Spleen (tissue), 11 donors: ENCODE measurements around the gene TTLL8. TPM values are rescaled to one million over a fixed set of nuclear protein-coding genes. Genes with fewer than 3 reads are reported as not detected.

Experiments used
- DNase-seq: peaks from one replicate; pipeline ENCODE4 v3.0.0-alpha.2; 2020
- H3K27ac ChIP-seq, 8 donors: fragments of 200-600 bp; sonication (generic) in 7 of 8; 1 replicate in 4 of 8; 2 replicates in 4 of 8; pipeline versions ENCODE4 v1.5.0 to v1.8.0; 2016 to 2021; ENCODE audit warnings: inconsistent platforms in 4 of 8, mild to moderate bottlenecking in 4 of 8, moderate library complexity in 1 of 8
- H3K27me3 ChIP-seq, 7 donors: fragments of 200-600 bp; sonication (generic) in 6 of 7; replicated peaks in 1 of 7; 1 replicate in 4 of 7; 2 replicates in 3 of 7; pipeline versions ENCODE4 v1.5.0 to v1.8.0; 2016 to 2021; ENCODE audit warnings: inconsistent platforms in 3 of 7, mild to moderate bottlenecking in 1 of 7
- H3K36me3 ChIP-seq, 6 donors: fragments of 200-600 bp; sonication (generic) in 5 of 6; 1 replicate in 4 of 6; 2 replicates in 2 of 6; pipeline versions ENCODE4 v1.5.0 to v1.8.0; 2016 to 2021; ENCODE audit warnings: inconsistent platforms in 2 of 6
- H3K4me1 ChIP-seq, 6 donors: fragments of 200-600 bp; sonication (generic) in 5 of 6; 1 replicate in 3 of 6; 2 replicates in 3 of 6; pipeline versions ENCODE4 v1.5.0 to v1.8.0; 2016 to 2021; ENCODE audit warnings: inconsistent platforms in 3 of 6
- H3K4me3 ChIP-seq, 8 donors: fragments of 200-600 bp; sonication (generic) in 7 of 8; 1 replicate in 4 of 8; 2 replicates in 4 of 8; pipeline versions ENCODE4 v1.5.0 to v1.8.0; 2016 to 2021; ENCODE audit warnings: inconsistent platforms in 4 of 8, mild to moderate bottlenecking in 4 of 8, moderate library complexity in 2 of 8
- H3K9me3 ChIP-seq, 8 donors: fragments of 200-600 bp; sonication (generic) in 7 of 8; 1 replicate in 4 of 8; 2 replicates in 4 of 8; pipeline versions ENCODE4 v1.5.0 to v1.8.0; 2016 to 2021; ENCODE audit warnings: inconsistent platforms in 4 of 8
- POLR2A ChIP-seq, 3 donors: fragments of 450-650 bp; IDR thresholded peaks; one replicate each; pipeline ENCODE4 v1.5.1; 2017; ENCODE audit warnings: antibody characterized with exemption in 3 of 3, mild to moderate bottlenecking in 1 of 3
- POLR2AphosphoS5 ChIP-seq, 3 donors: sonication (generic); formaldehyde crosslinking; IDR thresholded peaks; one replicate each; pipeline ENCODE4 v1.5.1; 2017; ENCODE audit warnings: antibody characterized with exemption in 3 of 3
- WGBS, 5 donors: extraction: QIAGEN DNeasy Blood & Tissue Kit in 3 of 5; methylation state at CpG; one replicate each; pipeline versions ENCODE4 v1.1.5 to v1.1.7; 2013 to 2018; 5-methylcytosine and 5-hydroxymethylcytosine counted together
- intact Hi-C: fragments of 100-400 bp; cut with DNase I; formaldehyde crosslinking; loops from one replicate; pipeline ENCODE4 v1.15.0; 2023; ENCODE audit warnings: low total_unique reads
- polyA plus RNA-seq, 3 donors: library from polyadenylated mRNA; stranded (reverse); fragments of 200-250 nt; gene quantifications; one replicate each; pipeline ENCODE4 v1.2.1, GENCODE V29; 2013
- total RNA-seq, 7 donors: library from RNA; depleted of rRNA in 3 of 7; stranded (reverse); fragments of >200 nt in 3 of 7; fragmentation: NEBNext Ultra II Directional in 4 of 7; extraction: Animal tissue kit (Norgen Biotek cat#: 25700) in 4 of 7; gene quantifications; one replicate each; pipeline versions ENCODE4 v1.1.0 to v1.2.1, GENCODE V29; 2016 to 2021
- TF ChIP-seq, protein P1 (sequence below), 11 experiments: fragments of 200-600 bp in 7 of 11; fragments of 450-650 bp in 4 of 11; sonication (generic) in 4 of 11; IDR thresholded peaks in 8 of 11; conservative IDR thresholded peaks in 3 of 11; 1 replicate in 7 of 11; 2 replicates in 4 of 11; pipeline versions ENCODE4 v1.4.0 to v1.8.0; 2016 to 2021; ENCODE audit warnings: antibody characterized with exemption in 11 of 11, inconsistent platforms in 4 of 11, mild to moderate bottlenecking in 1 of 11
- donor health status: healthy with polysubstance abuse.
- donor health status: DM: no; HTN: no; CAD: no; lungs with moderate emphysema.
- donor health status: DM: no; HTN: no; CAD: no.
- donor health status: Bipolar disorder and iron deficiency.
- donor health status: healthy.
- donor health status: DM: no; HTN: no; CAD: no.
- donor health status: DM: yes; HTN: yes; CAD: no.

Gene TTLL8
- total and polyA plus RNA-seq, 10 donors = not detected

DNA sequence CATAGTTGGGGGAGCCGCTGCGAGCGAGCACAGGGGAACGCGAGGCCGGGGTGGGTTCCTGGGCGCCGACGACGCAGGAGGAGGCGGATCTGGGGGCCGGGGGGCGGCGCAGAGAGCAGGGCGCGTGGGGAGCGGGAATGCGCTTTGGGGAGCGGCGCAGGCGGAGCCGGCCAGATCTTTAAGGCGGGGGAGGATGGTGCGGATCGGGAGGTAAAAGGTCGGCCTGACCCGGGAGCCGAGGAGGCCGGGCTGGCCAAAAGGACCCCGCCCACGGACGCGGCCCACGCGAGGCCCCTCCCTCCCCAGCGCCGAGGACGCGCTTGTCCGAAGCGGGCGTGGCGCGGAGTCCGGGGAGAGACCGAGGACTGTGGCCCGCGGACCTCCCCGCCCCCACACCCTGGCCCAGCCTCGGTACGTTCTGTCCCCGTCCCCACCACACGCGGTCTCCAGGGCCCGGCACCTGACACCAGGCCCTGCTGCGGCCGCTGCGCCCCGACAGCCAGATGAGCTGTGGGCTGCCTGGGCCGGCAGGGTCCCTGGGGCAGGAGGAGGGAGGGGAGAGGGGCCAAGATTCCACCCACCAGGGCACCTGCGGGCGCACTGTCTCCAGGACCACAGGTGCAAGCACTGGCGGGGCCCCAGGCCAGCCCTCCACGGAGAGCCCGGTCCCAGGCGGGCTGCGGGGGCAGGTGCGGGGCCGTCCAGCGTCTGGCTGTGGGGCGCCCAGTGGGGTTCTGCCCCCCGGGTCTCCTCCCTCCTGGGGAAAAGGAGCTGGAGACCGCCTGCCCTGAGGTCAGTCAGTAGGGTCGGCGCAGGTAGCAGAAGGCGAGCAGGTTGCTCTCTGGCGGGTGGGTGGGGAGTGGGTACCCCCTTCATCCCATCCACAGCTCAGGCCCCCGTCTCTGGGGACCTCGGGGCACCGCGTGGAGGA, 86.6 kb downstream of the TTLL8 start:
- Histone ChIP-seq H3K4me1 (peaks cover 23 to 73% (median 63%) of the 10 kb centered on the region in 6 donors), H3K27ac (peak overlapping the region; percentile 74 to 99 (median 84)), H3K36me3 (no peaks in the 10 kb centered on the region), H3K27me3 (peaks cover 0 to 12% (median 0%) of the 10 kb centered on the region in 7 donors), H3K4me3 (peak overlapping the region; percentile 30 to 70 (median 43)), H3K9me3 (no peaks in the 10 kb centered on the region)
- peak; percentile 94 for DNase-seq
- 2 to 8% (median 8%) methylated on average over 26 to 81 of the region's 81 CpGs for WGBS, 5 donors
- intact Hi-C loops = loop anchor here (5.0 kb wide), 1 partner anchor 39 kb away; no protein-coding TSS in a partner anchor
- peak; percentile 31 to 70 (median 52) for TF ChIP-seq POLR2AphosphoS5 (IDR thresholded peaks at IDR 0.05)
- TF ChIP-seq, protein P1, sequence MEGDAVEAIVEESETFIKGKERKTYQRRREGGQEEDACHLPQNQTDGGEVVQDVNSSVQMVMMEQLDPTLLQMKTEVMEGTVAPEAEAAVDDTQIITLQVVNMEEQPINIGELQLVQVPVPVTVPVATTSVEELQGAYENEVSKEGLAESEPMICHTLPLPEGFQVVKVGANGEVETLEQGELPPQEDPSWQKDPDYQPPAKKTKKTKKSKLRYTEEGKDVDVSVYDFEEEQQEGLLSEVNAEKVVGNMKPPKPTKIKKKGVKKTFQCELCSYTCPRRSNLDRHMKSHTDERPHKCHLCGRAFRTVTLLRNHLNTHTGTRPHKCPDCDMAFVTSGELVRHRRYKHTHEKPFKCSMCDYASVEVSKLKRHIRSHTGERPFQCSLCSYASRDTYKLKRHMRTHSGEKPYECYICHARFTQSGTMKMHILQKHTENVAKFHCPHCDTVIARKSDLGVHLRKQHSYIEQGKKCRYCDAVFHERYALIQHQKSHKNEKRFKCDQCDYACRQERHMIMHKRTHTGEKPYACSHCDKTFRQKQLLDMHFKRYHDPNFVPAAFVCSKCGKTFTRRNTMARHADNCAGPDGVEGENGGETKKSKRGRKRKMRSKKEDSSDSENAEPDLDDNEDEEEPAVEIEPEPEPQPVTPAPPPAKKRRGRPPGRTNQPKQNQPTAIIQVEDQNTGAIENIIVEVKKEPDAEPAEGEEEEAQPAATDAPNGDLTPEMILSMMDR (IDR thresholded peaks at IDR 0.05 in 8 of 11, conservative IDR thresholded peaks at IDR 0.05 in 3 of 11) = no peak

DNA sequence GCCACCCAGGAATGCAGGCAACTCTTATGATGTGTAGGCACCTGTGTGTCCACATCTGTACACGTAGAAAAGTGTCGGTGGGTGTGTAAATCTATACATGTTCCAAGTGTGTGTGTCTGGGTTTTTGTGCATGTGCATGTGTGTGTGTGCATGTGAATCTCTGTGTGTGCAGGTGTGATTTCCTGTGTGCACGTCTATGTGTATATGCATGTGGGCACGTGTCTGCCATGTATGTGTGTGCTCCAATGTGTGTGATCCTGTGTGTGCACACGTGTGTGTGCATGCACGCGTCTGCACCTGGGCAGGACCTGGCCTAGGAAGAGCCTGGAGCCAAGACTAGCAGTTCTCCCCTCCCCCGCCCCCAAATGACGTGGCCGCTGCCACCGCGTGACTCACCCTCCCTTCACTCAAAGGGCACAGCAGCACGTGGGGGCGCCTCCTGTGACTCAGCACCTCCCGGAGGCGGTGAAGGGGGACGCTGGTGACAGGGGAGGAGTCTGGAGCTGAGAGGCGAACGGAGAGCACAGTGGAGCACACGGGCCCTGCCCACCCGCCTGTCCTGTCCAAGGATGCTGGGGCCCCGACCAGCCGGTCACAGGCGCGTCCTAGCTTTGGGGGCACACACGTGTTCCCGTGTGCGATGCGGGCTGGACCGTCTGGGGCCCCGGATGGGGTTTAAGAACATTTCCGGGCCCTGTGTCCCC, 87.4 kb downstream of the TTLL8 start:
- H3K4me1 ChIP-seq = peaks cover 29 to 73% (median 63%) of the 10 kb centered on the region in 6 donors
- 7 to 25% (median 8%) methylated on average over 8 to 32 of the region's 32 CpGs for WGBS, 5 donors
- no peaks in the 10 kb centered on the region for H3K9me3 ChIP-seq
- TF ChIP-seq POLR2AphosphoS5 (IDR thresholded peaks at IDR 0.05) = peak; percentile 94 to 96 (median 94)
- TF ChIP-seq POLR2A (IDR thresholded peaks at IDR 0.05) = peak; percentile 48 to 61 (median 51)
- TF ChIP-seq, protein P1 (IDR thresholded peaks at IDR 0.05 in 8 of 11, conservative IDR thresholded peaks at IDR 0.05 in 3 of 11) = peak in 1 of 11 experiments; percentile 19
- DNase-seq = peak; percentile 96
- H3K27ac ChIP-seq = peak overlapping the region; percentile 74 to 99 (median 84)
- peak overlapping the region; percentile 30 to 70 (median 43) for H3K4me3 ChIP-seq
- intact Hi-C loops = loop anchor here (5.0 kb wide), 1 partner anchor 38 kb away; no protein-coding TSS in a partner anchor
- peaks cover 0 to 12% (median 0%) of the 10 kb centered on the region in 7 donors for H3K27me3 ChIP-seq
- H3K36me3 ChIP-seq = peaks cover 0 to 4% (median 0%) of the 10 kb centered on the region in 6 donors

DNA sequence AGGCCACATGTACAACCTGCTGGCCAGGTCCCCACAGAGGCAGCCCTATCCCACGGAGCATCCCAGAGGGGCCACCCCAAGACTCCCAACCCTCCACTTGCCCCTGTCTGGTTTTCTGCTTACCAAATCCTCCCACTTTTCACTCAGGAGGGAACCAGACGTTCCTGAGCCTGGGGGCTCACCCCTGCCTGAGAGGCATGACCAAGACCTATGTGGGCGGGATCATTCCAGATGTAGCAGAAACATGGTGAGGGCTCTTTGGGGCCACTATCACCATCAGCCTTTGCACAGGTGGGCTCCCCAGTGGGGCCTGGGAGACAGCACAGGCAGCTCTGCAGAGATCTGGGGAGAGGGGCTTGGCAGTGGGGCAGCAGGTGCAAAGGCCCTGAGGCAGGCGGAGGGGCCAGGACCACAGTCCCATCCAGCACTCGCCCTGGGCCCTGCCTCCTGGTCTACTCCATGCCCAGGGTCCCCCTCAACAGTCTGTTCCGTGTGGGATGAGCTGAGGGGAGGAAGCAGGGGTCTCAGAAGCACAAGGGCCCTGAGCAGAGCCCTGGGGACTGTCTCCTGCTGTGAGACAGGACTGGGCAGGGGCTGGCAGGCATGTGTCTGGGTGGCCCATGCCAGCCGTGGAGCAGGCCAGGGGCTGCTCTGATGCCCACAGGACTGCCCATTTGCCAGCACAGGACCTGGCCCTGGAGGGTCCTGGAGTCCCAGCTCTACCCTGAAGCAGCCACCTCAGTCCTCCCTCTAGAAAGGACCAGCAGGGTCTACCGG, 88.2 kb downstream of the TTLL8 start:
- peak overlapping the region in 7 of 8 donors; percentile 14 to 99 (median 87) for H3K27ac ChIP-seq
- peaks cover 0 to 11% (median under 1%) of the 10 kb centered on the region in 6 donors for H3K36me3 ChIP-seq
- H3K9me3 ChIP-seq = no peaks in the 10 kb centered on the region
- intact Hi-C loops = loop anchor here (5.0 kb wide), 1 partner anchor 38 kb away; no protein-coding TSS in a partner anchor
- no peak for TF ChIP-seq POLR2A (IDR thresholded peaks at IDR 0.05)
- TF ChIP-seq, protein P1 (IDR thresholded peaks at IDR 0.05 in 8 of 11, conservative IDR thresholded peaks at IDR 0.05 in 3 of 11) = no peak
- TF ChIP-seq POLR2AphosphoS5 (IDR thresholded peaks at IDR 0.05) = no peak
- peak overlapping the region in 1 of 8 donors; percentile 70 for H3K4me3 ChIP-seq
- peaks cover 0 to 12% (median 0%) of the 10 kb centered on the region in 7 donors for H3K27me3 ChIP-seq
- peak; percentile 80 for DNase-seq
- WGBS, 5 donors = 85 to 90% (median 87%) methylated on average over 3 to 8 of the region's 8 CpGs
- peaks cover 37 to 77% (median 70%) of the 10 kb centered on the region in 6 donors for H3K4me1 ChIP-seq
